Vagina (tissue), 2 donors: ENCODE data around the gene NPBWR2.

Source experiments
- POLR2A ChIP-seq, 2 donors: fragments of 450-650 bp; IDR thresholded peaks; one replicate each; pipeline ENCODE4 v1.6.1; 2017; ENCODE audit warnings: antibody characterized with exemption in 2 of 2, mild to moderate bottlenecking in 2 of 2, moderate library complexity in 2 of 2
- POLR2AphosphoS5 ChIP-seq, 2 donors: sonication (generic); formaldehyde crosslinking; IDR thresholded peaks; one replicate each; pipeline ENCODE4 v1.9.0; 2017; ENCODE audit warnings: antibody characterized with exemption in 2 of 2, mild to moderate bottlenecking in 2 of 2, low read depth in 1 of 2; ENCODE audit not compliant: insufficient read depth in 1 of 2
- TF ChIP-seq, protein P1 (sequence below), 3 experiments: fragments of 450-650 bp in 2 of 3; fragments of 200-600 bp in 1 of 3; sonication (generic) in 1 of 3; IDR thresholded peaks; one replicate each; pipeline ENCODE4 v1.5.1; 2017 to 2019; ENCODE audit warnings: antibody characterized with exemption in 3 of 3, mild to moderate bottlenecking in 2 of 3, moderate library complexity in 2 of 3

- TF ChIP-seq, protein P1, sequence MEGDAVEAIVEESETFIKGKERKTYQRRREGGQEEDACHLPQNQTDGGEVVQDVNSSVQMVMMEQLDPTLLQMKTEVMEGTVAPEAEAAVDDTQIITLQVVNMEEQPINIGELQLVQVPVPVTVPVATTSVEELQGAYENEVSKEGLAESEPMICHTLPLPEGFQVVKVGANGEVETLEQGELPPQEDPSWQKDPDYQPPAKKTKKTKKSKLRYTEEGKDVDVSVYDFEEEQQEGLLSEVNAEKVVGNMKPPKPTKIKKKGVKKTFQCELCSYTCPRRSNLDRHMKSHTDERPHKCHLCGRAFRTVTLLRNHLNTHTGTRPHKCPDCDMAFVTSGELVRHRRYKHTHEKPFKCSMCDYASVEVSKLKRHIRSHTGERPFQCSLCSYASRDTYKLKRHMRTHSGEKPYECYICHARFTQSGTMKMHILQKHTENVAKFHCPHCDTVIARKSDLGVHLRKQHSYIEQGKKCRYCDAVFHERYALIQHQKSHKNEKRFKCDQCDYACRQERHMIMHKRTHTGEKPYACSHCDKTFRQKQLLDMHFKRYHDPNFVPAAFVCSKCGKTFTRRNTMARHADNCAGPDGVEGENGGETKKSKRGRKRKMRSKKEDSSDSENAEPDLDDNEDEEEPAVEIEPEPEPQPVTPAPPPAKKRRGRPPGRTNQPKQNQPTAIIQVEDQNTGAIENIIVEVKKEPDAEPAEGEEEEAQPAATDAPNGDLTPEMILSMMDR (IDR thresholded peaks at IDR 0.05): no peak
- no peak for TF ChIP-seq POLR2A (IDR thresholded peaks at IDR 0.05)
- TF ChIP-seq POLR2AphosphoS5 (IDR thresholded peaks at IDR 0.05; ENCODE audit: insufficient read depth in 1 of 2, low read depth in 1 of 2): no peak
Measured at GRCh38 chr20:64107736-64108457, 532 bp upstream of the NPBWR2 start.
